ENCODE results near the gene BUD31. TPM values are rescaled to one million over a fixed set of nuclear protein-coding genes. Genes with fewer than 3 reads are reported as not detected.
A peak's percentile ranks its signal among the peaks of the same experiment; 100 is the strongest.

The BUD31 gene
- total and polyA plus RNA-seq, 10 of the 15 experiments (the other 5 are each of a cell fraction or from before 2014, with no cell fraction given), result 74.2 to 317 (median 130) TPM

- no peak for TF ChIP-seq BCLAF1 (IDR thresholded peaks at IDR 0.05)
- TF ChIP-seq POU2F2 (IDR thresholded peaks at IDR 0.05; ENCODE audit: borderline replicate concordance, low read depth, low read length), result no peak
Observed at GRCh38 chr7:99398891-99399445, 9.8 kb upstream of the BUD31 start (continued).

GRCh38 chr7:99399597-99399996 lies 9.2 kb upstream of the BUD31 start:
- FAIRE-seq (no peak), ATAC-seq (no peak; the same call in 2 of the 3 replicates), DNase-seq (ENCODE audit: low read depth, low spot score) (no peak)
- Histone ChIP-seq H3K79me2 (ENCODE audit: control insufficient read depth, insufficient read depth, low read length) (no peaks in the 10 kb centered on the region; the same call in 1 of the 2 replicates), H3K9ac (ENCODE audit: control insufficient read depth, insufficient read depth, low read length) (no peak overlapping the region), H3K4me2 (ENCODE audit: control insufficient read depth, insufficient read depth) (no peak overlapping the region), H3K9me3 (replicated peaks; ENCODE audit: control insufficient read depth, insufficient read depth, low read length) (no peaks in the 10 kb centered on the region), H3K4me3 (no peak overlapping the region), H4K20me1 (ENCODE audit: control insufficient read depth, insufficient read depth) (no peaks in the 10 kb centered on the region), H3K36me3 (ENCODE audit: control insufficient read depth in 2 of 2, insufficient read depth in 2 of 2, low read length in 1 of 2) (peaks cover 40 to 45% of the 10 kb centered on the region in 2 experiments), H3K27ac (ENCODE audit: control insufficient read depth, insufficient read depth) (no peak overlapping the region), H3K27me3 (replicated peaks in 1 of 2; ENCODE audit: control insufficient read depth in 2 of 2, insufficient read depth in 2 of 2, low read length in 1 of 2) (no peaks in the 10 kb centered on the region), H3K4me1 (ENCODE audit: control insufficient read depth, insufficient read depth, low read length) (no peaks in the 10 kb centered on the region), H2AFZ (ENCODE audit: control insufficient read depth, low read depth, low read length) (no peak overlapping the region)
- TF ChIP-seq SUPT20H (IDR thresholded peaks at IDR 0.05; ENCODE audit: borderline replicate concordance, control insufficient read depth, low read depth, low read length) (no peak), POLR2A (IDR thresholded peaks at IDR 0.05; ENCODE audit: low read depth, low read length) (peak; percentile 14; the same call in 1 of the 2 replicates), MTA3 (IDR thresholded peaks at IDR 0.05; ENCODE audit: borderline replicate concordance, low read length) (peak; percentile 57; the same call in 1 of the 2 replicates), FOXM1 (IDR thresholded peaks at IDR 0.05; ENCODE audit: low read depth, low read length) (0 out of 2 replicates have a peak, but pooled peaks have one; percentile 19), POLR2AphosphoS5 (IDR thresholded peaks at IDR 0.05; ENCODE audit: low read length) (peak; percentile 23; the same call in 1 of the 2 replicates)
- TF ChIP-seq, protein P1, sequence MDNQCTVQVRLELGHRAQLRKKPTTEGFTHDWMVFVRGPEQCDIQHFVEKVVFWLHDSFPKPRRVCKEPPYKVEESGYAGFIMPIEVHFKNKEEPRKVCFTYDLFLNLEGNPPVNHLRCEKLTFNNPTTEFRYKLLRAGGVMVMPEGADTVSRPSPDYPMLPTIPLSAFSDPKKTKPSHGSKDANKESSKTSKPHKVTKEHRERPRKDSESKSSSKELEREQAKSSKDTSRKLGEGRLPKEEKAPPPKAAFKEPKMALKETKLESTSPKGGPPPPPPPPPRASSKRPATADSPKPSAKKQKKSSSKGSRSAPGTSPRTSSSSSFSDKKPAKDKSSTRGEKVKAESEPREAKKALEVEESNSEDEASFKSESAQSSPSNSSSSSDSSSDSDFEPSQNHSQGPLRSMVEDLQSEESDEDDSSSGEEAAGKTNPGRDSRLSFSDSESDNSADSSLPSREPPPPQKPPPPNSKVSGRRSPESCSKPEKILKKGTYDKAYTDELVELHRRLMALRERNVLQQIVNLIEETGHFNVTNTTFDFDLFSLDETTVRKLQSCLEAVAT (IDR thresholded peaks at IDR 0.05), result no peak
- ChIA-PET CTCF (interaction anchor here (1.2 to 2.8 kb wide), 2 partner anchors 34 to 86 kb away, joined by 3 to 9 read pairs; no protein-coding TSS in a partner anchor), POLR2A (interaction anchor here (0.6 to 1.9 kb wide), 2 partner anchors 8 to 71 kb away, joined by 3 to 5 read pairs; no protein-coding TSS in a partner anchor), SMC1A (ENCODE audit: uncharacterized antibody, unreplicated experiment) (interaction anchor here (0.7 kb wide), 1 partner anchor 8 kb away, joined by 3 read pairs; no protein-coding TSS in a partner anchor), RAD21 (ENCODE audit: unreplicated experiment) (no interaction called here)
- no TSS peak for BruUV-seq (replicated peaks)
- in situ Hi-C loops (cut with MboI) (no loop called here), intact Hi-C loops (cut with micrococcal nuclease; ENCODE audit: unreplicated experiment) (no loop called here)
- 65% methylated on average over 6 of the region's 6 CpGs for WGBS (ENCODE audit: insufficient coverage, insufficient replicate concordance, low lambda C conversion rate, missing lambda C conversion rate)
